Articular chondrocyte of knee joint (primary cell): Measurements from ENCODE around the gene SLC22A4. TPM values are rescaled to one million over a fixed set of nuclear protein-coding genes. Genes with fewer than 3 reads are reported as not detected.

Experiments used
- small RNA-seq: library from RNA; depleted of rRNA; stranded (forward); fragments of <200 nt; gene quantifications from one replicate; pipeline ENCODE3, GENCODE V24; 2012
- total RNA-seq: library from RNA; depleted of rRNA; stranded (reverse); fragments of >200 nt; gene quantifications from 2 replicates; pipeline ENCODE4 v1.2.3, GENCODE V29; 2012

The SLC22A4 gene
- total RNA-seq: 6.1 and 9.5 TPM in 2 replicates

DNA sequence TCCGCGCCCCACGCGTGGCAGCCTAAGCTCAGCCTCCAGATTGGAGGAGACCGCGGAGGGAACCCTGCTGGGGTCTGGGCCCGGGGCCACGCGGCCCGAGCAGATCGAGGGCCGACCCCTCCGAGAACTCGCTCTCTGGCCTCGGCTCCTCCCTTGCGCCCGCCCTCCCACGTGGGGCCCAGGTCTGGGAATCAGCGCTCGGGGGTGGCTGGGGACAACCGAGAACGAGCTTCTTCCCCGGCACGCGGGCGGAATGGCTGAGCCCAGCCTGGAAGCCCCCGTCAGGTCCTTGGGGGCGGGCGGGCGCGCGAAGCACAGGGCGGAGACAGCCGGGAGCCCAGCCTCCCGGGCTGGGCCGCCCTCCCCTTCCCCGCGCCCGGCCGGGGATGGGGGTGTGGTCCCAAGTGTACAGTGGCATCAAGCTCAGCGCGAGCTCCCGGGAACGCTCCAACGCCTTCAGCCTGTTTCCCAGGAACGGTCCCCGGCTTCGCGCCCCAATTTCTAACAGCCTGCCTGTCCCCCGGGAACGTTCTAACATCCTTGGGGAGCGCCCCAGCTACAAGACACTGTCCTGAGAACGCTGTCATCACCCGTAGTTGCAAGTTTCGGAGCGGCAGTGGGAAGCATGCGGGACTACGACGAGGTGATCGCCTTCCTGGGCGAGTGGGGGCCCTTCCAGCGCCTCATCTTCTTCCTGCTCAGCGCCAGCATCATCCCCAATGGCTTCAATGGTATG, at the start of gene SLC22A4:
Gene SLC22A4 (plus strand): TSS at position 403 of the 736 bp plus-strand sequence. CDS start 223 bp downstream, at position 626.

DNA sequence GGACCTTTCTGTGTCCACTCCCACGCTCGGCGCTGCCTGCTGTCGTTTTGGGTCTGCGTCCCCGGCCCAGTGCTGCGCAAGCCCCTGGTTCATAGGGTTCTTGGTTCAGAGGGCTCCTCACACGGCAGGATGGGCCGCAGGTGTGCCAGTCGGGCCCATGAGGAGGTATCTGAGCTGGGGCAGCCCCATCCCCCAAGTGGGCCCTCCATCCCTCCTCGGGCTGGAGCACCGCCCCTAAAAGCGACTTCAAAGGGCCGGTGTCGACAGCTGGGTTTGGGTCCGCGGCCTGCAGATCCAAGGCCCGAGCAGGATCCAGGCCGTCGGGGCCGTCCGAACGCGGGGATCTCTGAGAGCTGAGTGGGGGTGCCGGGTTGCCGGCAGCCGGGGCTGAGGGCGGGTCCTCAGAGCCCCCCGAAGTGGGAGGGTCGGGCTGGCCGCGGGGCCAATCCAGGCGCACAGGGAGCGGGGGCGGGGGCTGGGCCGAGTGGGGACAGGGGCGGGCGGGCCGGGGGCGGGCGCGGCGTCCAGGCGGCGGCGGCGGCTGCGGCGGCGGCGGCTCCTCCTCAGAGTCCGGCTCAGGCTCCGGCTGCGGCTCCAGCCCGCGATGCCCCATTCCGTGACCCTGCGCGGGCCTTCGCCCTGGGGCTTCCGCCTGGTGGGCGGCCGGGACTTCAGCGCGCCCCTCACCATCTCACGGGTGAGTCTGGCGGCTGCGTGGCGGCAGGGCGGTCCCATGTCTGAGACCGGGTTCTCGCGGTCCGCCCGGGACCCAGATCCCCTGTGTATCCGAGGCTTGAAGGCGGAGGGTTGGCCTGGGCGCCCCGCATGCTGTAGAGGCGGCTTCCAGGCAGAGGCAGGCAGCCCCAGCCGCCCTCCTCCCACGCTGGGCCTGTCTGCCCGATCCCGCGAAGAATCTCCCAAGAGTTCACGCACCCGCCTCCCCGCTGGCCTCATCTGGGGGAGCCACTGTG, 36.8 kb upstream of the SLC22A4 start, which contains the start of gene PDLIM4:
Gene PDLIM4 (plus strand): TSS at position 566 of the 971 bp plus-strand sequence. CDS start 39 bp downstream, at position 605.

DNA sequence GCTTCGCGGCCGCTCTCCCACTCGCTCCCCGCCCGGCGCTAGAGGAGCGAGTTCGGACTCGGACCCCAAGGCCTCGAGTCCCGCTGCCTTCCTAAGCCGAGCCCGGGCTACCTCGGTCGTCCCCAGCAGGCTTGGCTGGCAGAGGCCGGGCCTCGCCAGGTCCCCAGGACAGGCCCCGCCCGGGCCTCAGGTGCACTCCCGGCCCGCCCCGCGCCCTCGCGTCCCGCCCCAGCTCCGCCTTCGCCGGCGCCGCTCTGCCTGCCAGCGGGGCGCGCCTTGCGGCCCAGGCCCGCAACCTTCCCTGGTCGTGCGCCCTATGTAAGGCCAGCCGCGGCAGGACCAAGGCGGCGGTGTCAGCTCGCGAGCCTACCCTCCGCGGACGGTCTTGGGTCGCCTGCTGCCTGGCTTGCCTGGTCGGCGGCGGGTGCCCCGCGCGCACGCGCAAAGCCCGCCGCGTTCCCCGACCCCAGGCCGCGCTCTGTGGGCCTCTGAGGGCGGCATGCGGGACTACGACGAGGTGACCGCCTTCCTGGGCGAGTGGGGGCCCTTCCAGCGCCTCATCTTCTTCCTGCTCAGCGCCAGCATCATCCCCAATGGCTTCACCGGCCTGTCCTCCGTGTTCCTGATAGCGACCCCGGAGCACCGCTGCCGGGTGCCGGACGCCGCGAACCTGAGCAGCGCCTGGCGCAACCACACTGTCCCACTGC, 75.4 kb downstream of the SLC22A4 start, which contains the start of gene SLC22A5:
Gene SLC22A5 (plus strand): TSS at position 237 of the 707 bp plus-strand sequence. CDS start 263 bp downstream, at position 500.

Small RNA genes lying within 50 kb of the gene (small RNA-seq; reads per million reads assigned to genes)
- not detected for gene MIR3936

Other genes with a start within 250 kb of the SLC22A4 start
- not detected in 2 replicates for gene IL3, start 233.7 kb upstream of the SLC22A4 start, total RNA-seq
- not detected in 2 replicates for gene CSF2, start 220.6 kb upstream of the SLC22A4 start, total RNA-seq
- gene P4HA2, start 66.5 kb upstream of the SLC22A4 start, total RNA-seq: 149 and 156 TPM in 2 replicates
- 34.5 and 34.8 TPM in 2 replicates for gene PDLIM4, start 36.7 kb upstream of the SLC22A4 start, total RNA-seq
- 4.8 and 5.7 TPM in 2 replicates for gene SLC22A5, start 75.3 kb downstream of the SLC22A4 start, total RNA-seq
- 18.3 and 33.6 TPM in 2 replicates for gene IRF1, start 196.4 kb downstream of the SLC22A4 start, total RNA-seq
- not detected in 2 replicates for gene IL5, start 249.1 kb downstream of the SLC22A4 start, total RNA-seq